Measurements from ENCODE around the gene PGGHG.
"Not testable (repeated sequence)": the region's sequence is repeated elsewhere in the genome, so short reads cannot be mapped to it uniquely, and the experiment has no call there.

Gene PGGHG

DNA sequence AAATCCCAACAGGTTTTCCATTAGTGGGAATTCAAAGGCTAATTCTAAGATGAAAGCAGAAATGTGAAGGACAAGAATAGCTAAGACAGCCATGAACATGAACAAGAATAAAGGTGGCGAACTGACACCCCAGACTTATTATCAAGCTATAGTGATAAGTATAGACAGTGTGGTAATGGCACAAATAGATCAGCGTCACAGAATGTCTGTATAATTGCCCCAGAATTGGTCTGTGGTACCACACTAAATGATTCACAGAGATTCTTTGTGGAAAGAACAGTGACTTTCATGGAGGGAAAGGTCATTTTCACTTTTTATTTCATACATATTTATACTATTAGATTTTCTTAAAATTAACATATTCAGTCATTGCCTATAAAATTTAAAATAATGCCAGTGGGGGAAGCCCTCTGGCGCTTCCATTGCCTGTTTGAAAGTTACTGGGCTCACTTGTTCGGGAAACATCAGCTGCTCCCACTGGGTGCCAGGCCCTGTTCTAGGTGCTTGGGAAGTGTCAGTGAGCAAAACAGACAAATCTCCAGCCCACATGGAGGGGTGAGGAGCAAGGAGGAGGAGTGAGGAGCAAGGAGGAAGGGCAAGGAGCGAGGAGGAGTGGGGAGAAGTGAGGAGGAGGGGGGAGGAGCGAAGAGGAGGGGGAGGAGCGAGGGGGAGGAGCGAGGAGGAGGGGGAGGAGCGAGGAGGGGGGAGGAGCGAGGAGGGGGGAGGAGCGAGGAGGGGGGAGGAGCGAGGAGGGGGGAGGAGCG is 22.1 kb upstream of the PGGHG start:
- Histone ChIP-seq H3K4me3 (ENCODE audit: low read depth, low read length) (no peak overlapping the region), H3K79me2 (no peaks in the 10 kb centered on the region)
- no peak for TF ChIP-seq CTCF (IDR thresholded peaks at IDR 0.05)

DNA sequence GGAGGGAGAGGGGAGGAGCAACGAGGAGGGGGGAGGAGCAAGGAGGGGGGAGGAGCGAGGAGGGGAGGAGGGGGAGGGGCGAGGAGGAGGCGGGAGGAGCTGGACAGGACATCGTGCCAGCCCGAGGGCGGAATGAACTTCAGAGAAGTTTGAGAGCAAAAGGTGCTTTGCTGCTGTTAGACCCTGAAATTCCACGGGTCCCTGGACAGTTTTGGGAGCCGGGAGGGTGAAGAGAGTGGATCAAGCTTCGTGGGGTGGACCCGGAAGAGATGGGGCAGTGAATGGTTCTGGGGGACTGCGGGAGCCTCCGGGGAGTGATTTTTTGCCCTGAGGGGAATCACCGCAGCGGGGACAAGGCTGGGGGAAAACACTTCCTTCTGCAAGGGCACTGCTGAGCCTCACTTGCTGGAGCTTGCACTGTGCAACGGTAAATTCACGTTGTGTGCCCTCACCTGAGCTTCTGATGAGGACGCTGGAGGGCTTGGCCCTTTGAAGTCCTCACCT is 21.4 kb upstream of the PGGHG start:
- Histone ChIP-seq H3K9me3 (ENCODE audit: control insufficient read depth, low read length) (no peaks in the 10 kb centered on the region), H3K4me2 (ENCODE audit: low read length) (no peak overlapping the region), H3K4me3 (ENCODE audit: low read depth, low read length) (no peak overlapping the region), H3K27ac (no peak overlapping the region), H3K36me3 (ENCODE audit: control insufficient read depth, insufficient read depth, low read length) (no peaks in the 10 kb centered on the region), H3K79me2 (no peaks in the 10 kb centered on the region), H2AFZ (no peak overlapping the region), H3K4me1 (no peaks in the 10 kb centered on the region), H3K27me3 (ENCODE audit: control insufficient read depth, insufficient read depth, low read length) (no peaks in the 10 kb centered on the region), H3K9ac (no peak overlapping the region)
- TF ChIP-seq CTCF (IDR thresholded peaks at IDR 0.05), result no peak

More for the DNA sequence above, 22.1 kb upstream of the PGGHG start:
- no peaks in the 10 kb centered on the region for H3K4me1 ChIP-seq
- H3K27me3 ChIP-seq (ENCODE audit: control insufficient read depth, insufficient read depth, low read length), result no peaks in the 10 kb centered on the region
- no peaks in the 10 kb centered on the region for H3K9me3 ChIP-seq (ENCODE audit: control insufficient read depth, low read length)
- no peak overlapping the region for H3K27ac ChIP-seq
- H3K9ac ChIP-seq, result no peak overlapping the region
- no peak overlapping the region for H3K4me2 ChIP-seq (ENCODE audit: low read length)
- H2AFZ ChIP-seq, result no peak overlapping the region
- H3K36me3 ChIP-seq (ENCODE audit: control insufficient read depth, insufficient read depth, low read length), result no peaks in the 10 kb centered on the region

DNA sequence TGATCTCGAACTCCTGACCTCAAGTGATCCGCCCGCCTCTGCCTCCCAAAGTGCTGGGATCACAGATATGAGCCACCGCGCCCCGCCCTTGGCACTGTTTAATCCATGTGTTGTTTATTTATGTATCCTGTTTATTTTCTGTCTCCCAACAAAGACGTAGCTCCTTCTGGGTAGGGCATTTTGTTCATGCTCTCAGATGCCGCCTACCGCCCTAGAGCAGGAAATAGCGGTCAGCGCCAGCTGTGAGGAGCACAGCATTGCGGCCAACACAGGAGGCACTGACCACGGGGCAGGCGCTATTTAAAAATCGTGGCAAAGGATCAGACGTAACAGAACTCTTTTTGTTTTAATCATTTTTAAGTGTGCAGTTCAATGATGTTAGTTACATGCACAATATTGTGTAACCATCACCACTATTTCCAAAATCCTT is 20.2 kb upstream of the PGGHG start:
- H3K79me2 ChIP-seq; H3K9me3 ChIP-seq (ENCODE audit: control insufficient read depth, low read length); H3K4me2 ChIP-seq (ENCODE audit: low read length); H3K36me3 ChIP-seq (ENCODE audit: control insufficient read depth, insufficient read depth, low read length); H3K4me1 ChIP-seq; H3K9ac ChIP-seq; H2AFZ ChIP-seq; H3K27me3 ChIP-seq (ENCODE audit: control insufficient read depth, insufficient read depth, low read length): not testable (repeated sequence)
- H3K4me3 ChIP-seq (ENCODE audit: low read depth, low read length), result peak overlapping the region; percentile 14
- peak overlapping the region; percentile 20 for H3K27ac ChIP-seq

DNA sequence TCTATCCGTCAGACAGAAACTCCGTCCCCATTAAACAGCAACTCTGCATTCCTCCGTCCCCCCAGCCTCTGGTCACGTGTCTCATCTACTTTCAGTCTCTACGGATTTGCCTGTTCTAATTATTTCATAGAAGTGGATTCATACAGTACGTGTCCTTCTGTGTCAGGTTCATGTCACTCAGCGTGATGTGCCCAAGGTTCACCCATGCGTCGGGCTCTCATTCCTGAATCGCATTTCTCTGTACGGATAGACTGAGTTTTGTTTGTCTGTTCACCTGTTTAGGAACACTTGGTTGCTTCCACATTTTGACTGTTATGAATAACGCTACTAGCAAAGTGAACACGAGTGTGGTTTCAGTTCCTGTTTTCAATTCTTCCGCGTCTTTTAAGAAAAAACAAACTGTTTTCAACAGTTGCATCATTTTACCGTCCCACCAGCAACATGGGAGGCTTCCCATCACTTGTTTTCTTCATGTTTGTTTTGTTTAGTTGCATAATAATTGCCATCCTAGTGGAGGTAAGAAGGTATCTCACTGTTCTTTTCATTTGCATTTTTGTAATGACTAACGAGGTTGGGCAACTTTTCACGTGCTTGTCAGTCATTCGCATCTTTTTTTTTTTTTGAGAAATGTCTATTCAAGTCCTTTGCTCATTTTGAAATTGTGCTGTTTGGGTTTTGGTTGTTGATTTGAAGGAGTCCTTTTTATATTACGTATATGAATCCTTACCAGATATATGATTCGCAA is 19.6 kb upstream of the PGGHG start:
- Histone ChIP-seq H2AFZ (no peak overlapping the region), H3K36me3 (ENCODE audit: control insufficient read depth, insufficient read depth, low read length) (no peaks in the 10 kb centered on the region), H3K4me3 (ENCODE audit: low read depth, low read length) (peak overlapping the region; percentile 14), H3K79me2 (no peaks in the 10 kb centered on the region), H3K4me2 (ENCODE audit: low read length) (no peak overlapping the region), H3K9me3 (ENCODE audit: control insufficient read depth, low read length) (no peaks in the 10 kb centered on the region), H3K27ac (peak overlapping the region; percentile 20), H3K27me3 (ENCODE audit: control insufficient read depth, insufficient read depth, low read length) (no peaks in the 10 kb centered on the region), H3K4me1 (no peaks in the 10 kb centered on the region), H3K9ac (no peak overlapping the region)
- TF ChIP-seq CTCF (IDR thresholded peaks at IDR 0.05), result no peak

DNA sequence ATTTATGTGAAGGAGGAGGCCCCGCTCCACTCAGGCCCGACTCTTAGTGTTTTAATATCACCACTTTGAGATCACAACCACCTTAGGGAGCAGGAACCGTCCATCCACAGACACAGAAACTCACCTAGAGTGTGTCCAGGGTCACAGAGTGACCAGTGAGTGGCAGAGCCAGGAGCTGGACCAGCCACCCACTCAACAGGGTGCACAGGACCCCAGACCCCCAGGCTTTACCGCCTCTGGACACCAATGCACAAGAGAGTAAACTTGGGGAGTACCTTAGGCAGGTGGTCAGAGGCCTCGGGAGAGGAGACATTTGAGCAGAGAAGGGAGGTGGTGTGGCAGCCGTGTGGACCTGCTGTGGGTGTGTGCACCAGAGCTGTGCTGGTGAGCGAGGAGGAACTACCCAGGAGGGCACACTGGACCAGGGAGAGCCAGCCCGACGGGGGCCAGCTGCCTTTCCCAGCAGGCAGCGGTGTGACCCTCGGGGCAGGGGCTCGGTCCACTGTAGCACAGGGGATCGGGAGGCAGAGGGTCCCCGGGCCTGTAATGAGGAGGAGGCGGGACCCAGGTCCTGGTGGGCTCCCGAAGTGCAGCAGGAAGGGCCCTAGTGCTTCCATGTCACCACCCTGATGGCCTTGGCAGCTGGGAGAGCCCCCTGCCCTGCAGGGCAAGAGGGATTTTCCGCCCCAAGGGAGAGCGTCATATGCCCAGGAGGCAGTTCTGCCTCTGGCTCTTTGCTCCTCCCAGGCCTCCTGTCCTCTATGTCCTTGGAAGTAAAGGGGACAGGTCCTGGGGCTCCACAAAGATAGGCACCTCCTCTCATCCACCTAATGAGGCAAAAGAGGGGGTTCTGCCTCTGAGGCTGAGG is 18.2 kb upstream of the PGGHG start:
- Histone ChIP-seq H3K4me1 (no peaks in the 10 kb centered on the region), H3K4me2 (ENCODE audit: low read length) (no peak overlapping the region), H3K79me2 (no peaks in the 10 kb centered on the region), H3K4me3 (ENCODE audit: low read depth, low read length) (no peak overlapping the region), H3K9me3 (ENCODE audit: control insufficient read depth, low read length) (no peaks in the 10 kb centered on the region), H3K27me3 (ENCODE audit: control insufficient read depth, insufficient read depth, low read length) (no peaks in the 10 kb centered on the region), H3K27ac (no peak overlapping the region), H3K36me3 (ENCODE audit: control insufficient read depth, insufficient read depth, low read length) (no peaks in the 10 kb centered on the region), H2AFZ (no peak overlapping the region), H3K9ac (no peak overlapping the region)
- no peak for TF ChIP-seq CTCF (IDR thresholded peaks at IDR 0.05)

Data from parathyroid adenoma (tissue), 2 donors.